Activated effector memory CD4-positive, alpha-beta T cell treated with anti-CD3 and anti-CD28 coated beads, Interleukin-2, amount 50 U/mL, for 16 hours (primary cell): Measurements from ENCODE around the gene EIF4G3.
"Not testable (repeated sequence)": the region's sequence is repeated elsewhere in the genome, so short reads cannot be mapped to it uniquely, and the experiment has no call there.

ENCODE experiments used
- DNase-seq: peaks from one replicate; pipeline ENCODE4 v3.0.0-alpha.2; 2020

The EIF4G3 gene

DNA sequence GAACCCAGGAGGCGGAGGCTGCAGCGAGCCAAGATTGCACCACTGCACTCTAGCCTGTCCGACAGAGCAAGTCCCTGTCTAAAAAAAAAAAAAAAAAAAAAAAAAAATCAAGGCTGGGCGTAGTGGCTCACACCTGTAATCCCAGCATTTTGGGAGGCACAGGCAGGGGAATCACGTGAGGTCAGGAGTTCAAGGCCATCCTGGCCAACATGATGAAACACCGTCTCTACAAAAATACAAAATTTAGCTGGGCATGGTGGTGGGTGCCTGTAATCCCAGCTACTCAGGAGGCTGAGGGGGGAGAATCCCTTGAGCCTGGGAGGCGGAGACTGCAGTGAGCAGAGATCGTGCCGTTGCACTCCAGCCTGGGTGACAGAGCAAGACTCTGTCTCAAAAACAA lies 387.1 kb downstream of the EIF4G3 start:
- DNase-seq = not testable (repeated sequence)

DNA sequence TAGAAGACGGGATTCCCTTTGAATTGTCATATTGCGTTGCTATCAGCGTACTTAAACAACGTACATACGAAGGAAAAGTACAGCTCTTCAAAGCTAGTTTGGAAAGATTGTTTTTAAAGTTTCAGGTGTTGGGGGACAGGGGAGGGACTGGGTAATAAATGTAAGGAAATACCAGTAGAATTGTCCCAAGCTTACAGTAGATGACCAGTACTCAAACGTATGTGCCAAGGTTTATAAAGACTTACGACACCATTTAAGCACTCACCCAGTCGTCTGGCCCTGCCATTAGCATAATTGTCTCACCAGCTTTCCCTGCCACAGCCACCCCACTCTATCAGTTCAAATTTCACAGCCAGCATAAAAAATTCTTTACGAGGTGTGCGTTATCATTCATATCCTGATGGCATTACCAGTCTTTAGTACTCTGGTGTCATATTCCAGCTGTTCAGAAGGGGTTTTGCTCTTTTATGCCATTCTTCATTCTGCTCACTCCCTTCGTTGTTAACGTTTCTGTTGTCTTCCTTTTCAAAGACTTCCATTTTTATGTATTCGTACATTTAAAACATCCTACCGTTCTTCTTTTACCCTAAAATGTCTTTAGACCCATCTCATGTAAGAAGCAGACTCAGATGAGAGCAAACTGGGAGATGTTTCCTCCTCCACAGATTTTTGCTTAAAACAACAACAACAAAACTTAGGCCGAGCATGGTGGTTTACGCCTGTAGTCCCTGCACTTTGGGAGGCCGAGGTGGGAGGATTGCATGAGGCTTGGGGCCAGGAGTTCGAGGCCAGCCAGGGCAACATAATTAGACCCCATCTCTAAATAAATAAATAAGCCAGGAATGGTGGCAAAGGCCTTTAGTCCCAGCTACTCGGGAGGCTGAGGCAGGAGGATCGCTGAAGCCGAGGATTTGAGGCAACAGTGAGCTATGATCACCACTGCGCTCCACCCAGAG lies 388.6 kb downstream of the EIF4G3 start:
- no peak for DNase-seq

- DNase-seq = peak; percentile 94
Observed at GRCh38 chr1:20787029-20787839, 389.5 kb downstream of the EIF4G3 start, which contains the start of gene HP1BP3. Gene HP1BP3, minus strand, starts transcription at chr1:20787307. Its CDS starts 6,867 bp downstream, at chr1:20780440.

DNA sequence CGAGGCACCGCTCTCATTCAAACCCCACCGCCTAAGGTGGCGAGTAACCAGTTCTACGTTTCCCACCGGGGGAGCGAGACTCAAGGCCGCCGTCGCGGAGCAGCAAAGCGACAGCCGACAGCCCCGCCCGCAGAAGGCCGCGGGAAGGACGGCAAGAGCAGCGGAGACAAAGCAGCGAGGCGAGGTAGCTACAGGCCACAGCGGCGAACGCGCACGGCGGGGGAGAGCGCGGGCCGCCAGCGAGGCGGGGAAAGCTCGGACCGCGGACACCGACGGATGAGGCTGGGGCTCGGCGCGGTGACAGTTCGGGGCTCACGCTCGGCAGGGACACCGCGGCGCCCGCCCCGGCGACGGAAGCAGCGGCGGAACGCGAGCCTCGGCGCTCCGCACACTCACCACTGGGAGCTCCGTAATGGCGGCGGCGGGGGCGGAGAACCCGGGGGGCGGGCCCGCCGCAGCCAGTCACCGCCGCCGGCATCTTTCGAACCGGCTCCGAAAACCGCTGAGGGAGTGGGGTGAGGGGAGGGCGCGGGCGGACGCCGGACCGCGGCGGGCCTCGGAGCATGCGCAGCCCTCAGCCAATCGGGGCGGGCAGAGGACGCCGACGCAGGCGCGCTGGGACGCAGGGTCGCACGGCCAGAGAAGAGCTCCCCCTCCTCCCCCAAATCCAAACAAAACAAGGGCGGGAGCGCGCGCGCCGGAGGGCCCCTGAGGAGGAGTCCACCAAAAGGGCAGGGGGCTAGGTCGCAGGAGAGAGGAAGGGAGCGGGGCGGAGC lies 390.3 kb downstream of the EIF4G3 start:
- peak; percentile 99 for DNase-seq

GRCh38 chr1:20785907-20786252 lies 390.8 kb downstream of the EIF4G3 start:
- no peak for DNase-seq

- no peak for DNase-seq
Observed at GRCh38 chr1:20775700-20776099, 401.0 kb downstream of the EIF4G3 start.

GRCh38 chr1:20771780-20772179 lies 404.9 kb downstream of the EIF4G3 start:
- no peak for DNase-seq

GRCh38 chr1:20770314-20771087 lies 406.2 kb downstream of the EIF4G3 start:
- no peak for DNase-seq

DNA sequence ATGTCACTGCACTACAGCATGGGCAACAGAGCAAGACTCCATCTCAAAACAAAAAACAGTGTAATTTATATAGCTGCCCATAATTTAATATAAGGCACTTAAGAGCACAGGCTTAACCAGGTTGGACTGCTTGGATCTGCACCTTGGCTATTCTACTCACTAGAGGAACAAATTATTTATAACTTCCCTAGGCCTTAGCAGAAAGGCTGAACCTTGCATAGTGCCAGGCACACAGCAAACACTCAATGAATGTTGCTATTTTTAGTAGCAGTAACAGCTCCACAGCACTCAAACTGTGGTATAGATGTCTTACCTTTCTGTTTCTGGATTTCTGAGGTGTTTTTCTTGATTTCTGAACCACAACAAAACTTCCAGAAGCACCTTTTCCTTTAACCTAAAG lies 409.4 kb downstream of the EIF4G3 start:
- no peak for DNase-seq

- no peak for DNase-seq
Observed at GRCh38 chr1:20763417-20763816, 413.3 kb downstream of the EIF4G3 start.

DNA sequence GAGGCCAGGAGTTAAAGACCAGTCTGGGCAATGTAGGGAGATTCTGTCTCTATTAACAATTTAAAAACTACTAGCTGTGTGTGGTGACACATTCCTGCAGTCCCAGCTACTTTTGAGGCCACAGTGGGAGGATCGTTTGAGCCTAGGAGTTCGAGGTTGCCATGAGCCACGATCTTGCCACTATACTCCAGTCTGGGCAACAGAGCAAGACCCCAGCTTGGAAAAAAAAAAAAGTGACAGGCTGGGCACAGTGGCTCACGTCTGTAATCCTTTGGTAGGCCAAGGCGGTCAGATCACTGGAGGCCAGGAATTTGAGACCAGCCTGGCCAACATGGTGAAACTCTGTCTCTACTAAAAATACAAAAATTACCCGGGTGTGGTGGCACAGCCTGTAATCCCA lies 416.4 kb downstream of the EIF4G3 start:
- no peak for DNase-seq
